Suprapubic skin (tissue), 4 donors: ENCODE results near the gene GTF3C2. TPM values are rescaled to one million over a fixed set of nuclear protein-coding genes. Genes with fewer than 3 reads are reported as not detected.

ENCODE experiments used
- DNase-seq, 2 donors: peaks; one replicate each; pipeline ENCODE4 v3.0.0-alpha.2; 2019; ENCODE audit warnings: low spot score in 2 of 2
- H3K27ac ChIP-seq: fragments of 200-600 bp; sonication (generic); one replicate; pipeline ENCODE4 v1.5.1; 2019
- H3K27me3 ChIP-seq: fragments of 200-600 bp; sonication (generic); one replicate; pipeline ENCODE4 v1.5.1; 2019
- H3K36me3 ChIP-seq: fragments of 200-600 bp; sonication (generic); one replicate; pipeline ENCODE4 v1.5.1; 2019
- H3K4me1 ChIP-seq: fragments of 200-600 bp; sonication (generic); one replicate; pipeline ENCODE4 v1.5.1; 2019
- H3K4me3 ChIP-seq: fragments of 200-600 bp; sonication (generic); one replicate; pipeline ENCODE4 v1.5.1; 2019; ENCODE audit warnings: mild to moderate bottlenecking
- H3K9me3 ChIP-seq: fragments of 200-600 bp; sonication (generic); one replicate; pipeline ENCODE4 v1.5.1; 2019
- CTCF ChIP-seq, 2 donors: fragments of 200-600 bp in 1 of 2; fragments of 450-650 bp in 1 of 2; sonication (generic) in 1 of 2; IDR thresholded peaks; one replicate each; pipeline ENCODE4 v1.5.1; 2016 to 2019; ENCODE audit warnings: antibody characterized with exemption in 2 of 2, mild to moderate bottlenecking in 1 of 2, moderate library complexity in 1 of 2
- EP300 ChIP-seq: sonication (generic); formaldehyde crosslinking; IDR thresholded peaks from one replicate; pipeline ENCODE4 v1.6.1; 2017; ENCODE audit warnings: antibody characterized with exemption
- POLR2A ChIP-seq, 2 donors: fragments of 450-650 bp; IDR thresholded peaks; one replicate each; pipeline ENCODE4 v1.6.1; 2017; ENCODE audit warnings: antibody characterized with exemption in 2 of 2, mild to moderate bottlenecking in 2 of 2, moderate library complexity in 2 of 2
- POLR2AphosphoS5 ChIP-seq, 3 donors: sonication (generic); formaldehyde crosslinking; IDR thresholded peaks; one replicate each; pipeline ENCODE4 v1.6.1; 2017; ENCODE audit warnings: antibody characterized with exemption in 3 of 3
- WGBS: methylation state at CpG from one replicate; pipeline ENCODE4 v1.1.5; 2018; 5-methylcytosine and 5-hydroxymethylcytosine counted together
- total RNA-seq, 4 donors: library from RNA; depleted of rRNA; stranded (reverse); fragments of >200 nt; gene quantifications; one replicate each; pipeline ENCODE4 v1.1.0, GENCODE V29; 2016

Gene GTF3C2
- total RNA-seq, 4 donors from 2014 or later = 53.8 to 160 (median 75.9) TPM

GRCh38 chr2:27379383-27379835 lies 22.8 kb upstream of the GTF3C2 start:
- peaks cover 59% of the 10 kb centered on the region for H3K36me3 ChIP-seq
- H3K9me3 ChIP-seq = no peaks in the 10 kb centered on the region
- no peak for DNase-seq
- 72% methylated on average over 2 of the region's 2 CpGs for WGBS
- H3K27me3 ChIP-seq = no peaks in the 10 kb centered on the region
- H3K27ac ChIP-seq = peak overlapping the region; percentile 80
- peaks cover 29% of the 10 kb centered on the region for H3K4me1 ChIP-seq
- TF ChIP-seq CTCF (IDR thresholded peaks at IDR 0.05) = no peak
- no peak for TF ChIP-seq EP300
- no peak for TF ChIP-seq POLR2A (IDR thresholded peaks at IDR 0.05)
- TF ChIP-seq POLR2AphosphoS5 (IDR thresholded peaks at IDR 0.05) = no peak
- H3K4me3 ChIP-seq = peak overlapping the region; percentile 81

- Histone ChIP-seq H3K36me3 (peaks cover 59% of the 10 kb centered on the region), H3K4me3 (no peak overlapping the region), H3K9me3 (no peaks in the 10 kb centered on the region), H3K27me3 (no peaks in the 10 kb centered on the region), H3K27ac (no peak overlapping the region), H3K4me1 (peaks cover 29% of the 10 kb centered on the region)
- DNase-seq = no peak
- WGBS = 98% methylated on average over 5 of the region's 9 CpGs
- TF ChIP-seq CTCF (IDR thresholded peaks at IDR 0.05) (no peak), POLR2AphosphoS5 (IDR thresholded peaks at IDR 0.05) (no peak), POLR2A (IDR thresholded peaks at IDR 0.05) (no peak), EP300 (no peak)
These were observed 22.3 kb upstream of the GTF3C2 start for GRCh38 chr2:27378809-27379290.

- WGBS = 95% methylated on average over 14 of the region's 29 CpGs
- Histone ChIP-seq H3K4me1 (peaks cover 29% of the 10 kb centered on the region), H3K27me3 (no peaks in the 10 kb centered on the region), H3K27ac (no peak overlapping the region), H3K4me3 (no peak overlapping the region), H3K36me3 (peaks cover 59% of the 10 kb centered on the region), H3K9me3 (no peaks in the 10 kb centered on the region)
- no peak for TF ChIP-seq POLR2AphosphoS5 (IDR thresholded peaks at IDR 0.05)
- TF ChIP-seq CTCF (IDR thresholded peaks at IDR 0.05) = peak in 1 of 2 donors; percentile 12
- DNase-seq = no peak
These were observed 21.7 kb upstream of the GTF3C2 start for GRCh38 chr2:27378096-27378808.

- no peak for TF ChIP-seq POLR2A (IDR thresholded peaks at IDR 0.05)
- TF ChIP-seq POLR2AphosphoS5 (IDR thresholded peaks at IDR 0.05) = no peak
- no peak for TF ChIP-seq CTCF (IDR thresholded peaks at IDR 0.05)
- no peak for TF ChIP-seq EP300
- Histone ChIP-seq H3K4me1 (peaks cover 34% of the 10 kb centered on the region), H3K27ac (no peak overlapping the region), H3K36me3 (peaks cover 60% of the 10 kb centered on the region), H3K27me3 (no peaks in the 10 kb centered on the region), H3K9me3 (no peaks in the 10 kb centered on the region), H3K4me3 (no peak overlapping the region)
- no peak for DNase-seq
- 73% methylated on average over 6 of the region's 18 CpGs for WGBS
These were observed 21.1 kb upstream of the GTF3C2 start for GRCh38 chr2:27377618-27378095.

- H3K4me3 ChIP-seq = no peak overlapping the region
- H3K27ac ChIP-seq = no peak overlapping the region
- no peak for TF ChIP-seq POLR2A (IDR thresholded peaks at IDR 0.05)
- no peak for TF ChIP-seq EP300
- peaks cover 55% of the 10 kb centered on the region for H3K36me3 ChIP-seq
- H3K4me1 ChIP-seq = peaks cover 40% of the 10 kb centered on the region
- 72% methylated on average over 10 of the region's 10 CpGs for WGBS
- no peaks in the 10 kb centered on the region for H3K9me3 ChIP-seq
- H3K27me3 ChIP-seq = no peaks in the 10 kb centered on the region
- no peak for DNase-seq
These were observed 20.5 kb upstream of the GTF3C2 start for GRCh38 chr2:27376866-27377617.
